Measurements from ENCODE around the gene KDR.

KDR gene

GRCh38 chr4:55078987-55079386 lies 46.4 kb downstream of the KDR start:
- DNase-seq (ENCODE audit: low read depth) = no peak

- DNase-seq (ENCODE audit: low read depth) = no peak
Measured at GRCh38 chr4:55077577-55077976, 47.8 kb downstream of the KDR start.

- DNase-seq (ENCODE audit: low read depth) = no peak
Measured at GRCh38 chr4:55075823-55076716, 49.3 kb downstream of the KDR start.

- no peak for DNase-seq (ENCODE audit: low read depth)
Measured at GRCh38 chr4:55075376-55075775, 50.0 kb downstream of the KDR start.

GRCh38 chr4:55074386-55074785 lies 51.0 kb downstream of the KDR start:
- DNase-seq (ENCODE audit: low read depth) = no peak

- DNase-seq (ENCODE audit: low read depth) = no peak
Measured at GRCh38 chr4:55071951-55072350, 53.4 kb downstream of the KDR start.

- no peak for DNase-seq (ENCODE audit: low read depth)
Measured at GRCh38 chr4:55069248-55069647, 56.1 kb downstream of the KDR start.

- DNase-seq (ENCODE audit: low read depth) = no peak
Measured at GRCh38 chr4:55068522-55068921, 56.9 kb downstream of the KDR start.

GRCh38 chr4:55066018-55066417 lies 59.4 kb downstream of the KDR start:
- DNase-seq (ENCODE audit: low read depth) = no peak

GRCh38 chr4:55055529-55055928 lies 69.9 kb downstream of the KDR start:
- no peak for DNase-seq (ENCODE audit: low read depth)

GRCh38 chr4:55051532-55051931 lies 73.9 kb downstream of the KDR start:
- no peak for DNase-seq (ENCODE audit: low read depth)

- DNase-seq (ENCODE audit: low read depth) = no peak
Measured at GRCh38 chr4:55050418-55050950, 74.9 kb downstream of the KDR start.

GRCh38 chr4:55038176-55038890 lies 87.1 kb downstream of the KDR start:
- no peak for DNase-seq (ENCODE audit: low read depth)

- no peak for DNase-seq (ENCODE audit: low read depth)
Measured at GRCh38 chr4:55037728-55038127, 87.7 kb downstream of the KDR start.

- no peak for DNase-seq (ENCODE audit: low read depth)
Measured at GRCh38 chr4:55036405-55036804, 89.0 kb downstream of the KDR start.

- DNase-seq (ENCODE audit: low read depth) = no peak
Measured at GRCh38 chr4:55035892-55036291, 89.5 kb downstream of the KDR start.

GRCh38 chr4:55033296-55033695 lies 92.1 kb downstream of the KDR start:
- no peak for DNase-seq (ENCODE audit: low read depth)

GRCh38 chr4:55032788-55033187 lies 92.6 kb downstream of the KDR start:
- DNase-seq (ENCODE audit: low read depth) = no peak

- no peak for DNase-seq (ENCODE audit: low read depth)
Measured at GRCh38 chr4:55032179-55032578, 93.2 kb downstream of the KDR start.

- DNase-seq (ENCODE audit: low read depth) = no peak
Measured at GRCh38 chr4:55031158-55031557, 94.2 kb downstream of the KDR start.

GRCh38 chr4:55030589-55030988 lies 94.8 kb downstream of the KDR start:
- no peak for DNase-seq (ENCODE audit: low read depth)

GRCh38 chr4:55029821-55030503 lies 95.4 kb downstream of the KDR start:
- no peak for DNase-seq (ENCODE audit: low read depth)

GRCh38 chr4:55029321-55029720 lies 96.1 kb downstream of the KDR start:
- DNase-seq (ENCODE audit: low read depth) = no peak

All from activated gamma-delta T cell treated with anti-CD3 and anti-CD28 coated beads, Interleukin-2, amount 50 U/mL, for 16 hours (primary cell).